GM12872 (cell line): ENCODE data around the gene CROT.

Experiments
- TF ChIP-seq, protein P1 (sequence below): IDR thresholded peaks from 3 replicates; pipeline ENCODE4 v1.5.1; 2011; ENCODE audit warnings: low read depth, mild to moderate bottlenecking, low read length, moderate library complexity; ENCODE audit not compliant: insufficient read depth

Gene CROT

DNA sequence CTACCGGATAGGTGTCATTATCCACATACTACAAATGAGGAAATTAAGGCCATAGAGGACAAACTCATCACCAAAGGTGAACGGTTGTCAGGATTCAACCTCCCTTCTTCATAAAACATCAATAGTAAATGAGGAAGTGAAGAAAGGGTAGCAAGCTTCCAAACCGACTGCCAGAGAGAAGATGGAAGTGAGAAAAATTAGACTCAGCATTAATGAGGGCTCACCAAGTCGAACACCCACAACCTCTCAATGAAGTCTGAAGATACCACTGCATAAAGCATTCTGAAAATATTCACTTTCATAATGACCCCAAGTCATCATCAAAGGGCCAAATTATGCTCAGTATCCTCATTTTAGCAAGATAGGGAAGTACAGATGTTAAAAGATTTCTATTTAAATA, 100.4 kb downstream of the CROT start:
- TF ChIP-seq, protein P1, sequence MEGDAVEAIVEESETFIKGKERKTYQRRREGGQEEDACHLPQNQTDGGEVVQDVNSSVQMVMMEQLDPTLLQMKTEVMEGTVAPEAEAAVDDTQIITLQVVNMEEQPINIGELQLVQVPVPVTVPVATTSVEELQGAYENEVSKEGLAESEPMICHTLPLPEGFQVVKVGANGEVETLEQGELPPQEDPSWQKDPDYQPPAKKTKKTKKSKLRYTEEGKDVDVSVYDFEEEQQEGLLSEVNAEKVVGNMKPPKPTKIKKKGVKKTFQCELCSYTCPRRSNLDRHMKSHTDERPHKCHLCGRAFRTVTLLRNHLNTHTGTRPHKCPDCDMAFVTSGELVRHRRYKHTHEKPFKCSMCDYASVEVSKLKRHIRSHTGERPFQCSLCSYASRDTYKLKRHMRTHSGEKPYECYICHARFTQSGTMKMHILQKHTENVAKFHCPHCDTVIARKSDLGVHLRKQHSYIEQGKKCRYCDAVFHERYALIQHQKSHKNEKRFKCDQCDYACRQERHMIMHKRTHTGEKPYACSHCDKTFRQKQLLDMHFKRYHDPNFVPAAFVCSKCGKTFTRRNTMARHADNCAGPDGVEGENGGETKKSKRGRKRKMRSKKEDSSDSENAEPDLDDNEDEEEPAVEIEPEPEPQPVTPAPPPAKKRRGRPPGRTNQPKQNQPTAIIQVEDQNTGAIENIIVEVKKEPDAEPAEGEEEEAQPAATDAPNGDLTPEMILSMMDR: no peak

DNA sequence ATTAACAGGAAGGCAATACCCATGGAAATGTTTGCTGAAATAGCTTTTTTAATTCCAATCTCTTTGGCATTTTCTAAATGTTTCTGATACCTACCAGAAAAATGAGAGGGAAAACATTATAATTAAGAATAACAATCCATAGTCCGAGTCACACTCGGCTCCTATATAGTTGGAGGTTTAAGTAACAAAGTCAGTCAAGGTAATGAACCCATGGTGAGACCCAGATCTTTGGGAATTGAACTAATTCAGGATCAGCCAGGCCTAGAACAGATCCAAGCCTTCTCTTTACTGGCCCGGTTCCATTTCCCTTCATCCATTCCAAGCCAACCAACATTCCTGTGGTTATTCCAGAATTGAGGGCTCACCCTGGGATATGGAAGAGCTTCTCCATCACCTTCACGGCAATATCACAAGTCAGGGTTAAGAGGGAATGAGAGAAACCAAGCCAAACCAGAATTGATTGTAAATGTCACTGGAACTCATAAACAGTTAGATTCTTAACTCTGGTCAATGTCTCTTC, 101.7 kb downstream of the CROT start:
- TF ChIP-seq, protein P1: no peak

DNA sequence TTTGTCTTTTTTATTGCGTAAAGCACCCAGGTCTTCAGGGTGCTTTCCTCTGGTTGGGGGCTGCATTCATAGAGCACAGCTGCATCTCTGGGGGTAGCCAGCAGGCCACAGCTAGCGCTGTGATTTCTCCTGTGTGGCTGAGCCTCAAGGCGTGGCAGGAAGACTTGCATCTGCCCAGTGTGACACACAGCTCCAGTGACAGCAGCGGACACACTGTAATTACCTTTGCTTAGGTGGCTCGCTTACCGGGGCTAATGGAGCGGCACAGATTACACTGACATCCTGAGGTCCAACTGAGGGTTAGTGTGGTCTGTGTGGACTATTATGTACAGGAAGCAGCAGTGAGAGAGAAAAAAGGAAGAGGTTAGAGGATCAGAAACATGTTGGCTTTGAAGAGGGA, 102.9 kb downstream of the CROT start:
- TF ChIP-seq, protein P1: no peak
